AG08396 (cell line): Measurements from ENCODE around the gene PFN1.
A peak's percentile ranks its signal among the peaks of the same experiment; 100 is the strongest.
"Not testable (repeated sequence)": the region's sequence is repeated elsewhere in the genome, so short reads cannot be mapped to it uniquely, and the experiment has no call there.

ENCODE experiments used
- DNase-seq: peaks from one replicate; pipeline ENCODE4 v3.0.0; 2012; ENCODE audit warnings: low spot score, mixed read lengths

Gene PFN1

DNA sequence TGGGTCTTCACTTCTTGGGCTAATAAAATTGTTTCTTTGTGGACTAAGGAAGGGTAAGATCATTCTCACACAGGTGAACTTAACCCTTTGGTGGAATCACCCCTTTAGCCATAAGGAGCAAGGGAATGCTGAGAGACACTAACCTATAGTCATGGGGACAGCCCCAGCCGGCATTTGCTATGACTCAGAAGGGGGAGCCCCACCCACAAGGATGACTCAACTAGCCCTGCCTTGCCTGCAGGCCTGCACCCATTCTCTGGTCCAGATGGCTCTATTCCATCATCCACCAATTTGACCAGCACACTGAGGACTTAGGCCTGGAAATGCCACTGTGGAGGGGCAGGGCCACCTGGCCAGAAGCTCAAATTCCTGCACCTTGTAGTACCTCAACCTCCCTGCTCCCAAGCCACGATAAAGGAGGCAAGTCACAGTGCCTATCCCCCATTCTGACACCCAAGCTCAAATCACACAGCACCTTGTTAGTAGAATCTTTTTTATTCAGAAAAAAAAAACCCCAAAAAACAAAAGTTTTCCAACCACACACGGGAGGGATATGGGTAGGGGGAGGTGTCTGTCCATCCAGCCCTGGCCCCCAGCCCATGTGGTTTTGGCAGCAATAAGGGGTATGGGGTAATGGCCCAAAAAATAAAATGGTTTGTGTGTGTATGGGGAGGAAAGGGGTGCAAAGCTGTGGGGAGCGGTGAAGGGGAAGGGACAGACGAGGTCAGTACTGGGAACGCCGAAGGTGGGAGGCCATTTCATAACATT is 3.0 kb downstream of the PFN1 start:
- peak; percentile 92 for DNase-seq

DNA sequence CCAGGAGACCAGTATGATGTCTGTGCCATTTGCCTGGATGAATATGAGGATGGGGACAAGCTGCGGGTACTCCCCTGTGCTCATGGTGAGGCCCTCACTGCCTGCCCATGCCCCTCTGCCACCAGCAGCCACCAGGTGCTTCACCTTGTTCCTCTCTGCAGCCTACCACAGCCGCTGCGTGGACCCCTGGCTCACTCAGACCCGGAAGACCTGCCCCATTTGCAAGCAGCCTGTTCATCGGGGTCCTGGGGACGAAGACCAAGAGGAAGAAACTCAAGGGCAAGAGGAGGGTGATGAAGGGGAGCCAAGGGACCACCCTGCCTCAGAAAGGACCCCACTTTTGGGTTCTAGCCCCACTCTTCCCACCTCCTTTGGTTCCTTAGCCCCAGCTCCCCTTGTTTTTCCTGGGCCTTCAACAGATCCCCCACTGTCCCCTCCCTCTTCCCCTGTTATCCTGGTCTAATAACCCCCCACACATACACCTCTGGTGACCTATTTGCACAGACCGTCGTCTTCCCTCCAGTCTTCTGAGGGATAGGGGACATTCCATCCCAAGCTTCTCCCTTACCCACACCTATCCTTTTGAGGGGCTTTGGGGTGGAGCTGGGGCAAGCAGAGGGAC is 3.7 kb downstream of the PFN1 start:
- no peak for DNase-seq

DNA sequence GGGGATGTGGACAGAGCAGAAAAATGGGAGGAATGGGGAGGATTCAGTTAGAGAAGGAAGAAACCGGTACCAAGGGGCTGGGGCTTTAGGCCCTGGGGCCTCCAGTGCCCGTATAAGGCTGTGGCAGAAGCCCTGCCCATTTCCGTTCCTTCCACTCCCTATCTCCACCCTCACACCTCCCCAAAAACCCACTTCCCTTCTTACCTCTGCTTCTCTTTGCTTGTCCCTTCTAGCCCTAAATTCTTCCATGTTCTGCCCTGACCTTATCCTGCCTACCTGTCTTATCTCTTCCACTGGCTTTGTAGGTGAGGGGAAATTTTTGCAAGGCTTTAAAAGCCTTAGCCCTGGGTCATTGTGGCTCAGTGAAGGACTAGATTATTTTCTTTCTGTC is 4.2 kb downstream of the PFN1 start:
- DNase-seq: no peak

DNA sequence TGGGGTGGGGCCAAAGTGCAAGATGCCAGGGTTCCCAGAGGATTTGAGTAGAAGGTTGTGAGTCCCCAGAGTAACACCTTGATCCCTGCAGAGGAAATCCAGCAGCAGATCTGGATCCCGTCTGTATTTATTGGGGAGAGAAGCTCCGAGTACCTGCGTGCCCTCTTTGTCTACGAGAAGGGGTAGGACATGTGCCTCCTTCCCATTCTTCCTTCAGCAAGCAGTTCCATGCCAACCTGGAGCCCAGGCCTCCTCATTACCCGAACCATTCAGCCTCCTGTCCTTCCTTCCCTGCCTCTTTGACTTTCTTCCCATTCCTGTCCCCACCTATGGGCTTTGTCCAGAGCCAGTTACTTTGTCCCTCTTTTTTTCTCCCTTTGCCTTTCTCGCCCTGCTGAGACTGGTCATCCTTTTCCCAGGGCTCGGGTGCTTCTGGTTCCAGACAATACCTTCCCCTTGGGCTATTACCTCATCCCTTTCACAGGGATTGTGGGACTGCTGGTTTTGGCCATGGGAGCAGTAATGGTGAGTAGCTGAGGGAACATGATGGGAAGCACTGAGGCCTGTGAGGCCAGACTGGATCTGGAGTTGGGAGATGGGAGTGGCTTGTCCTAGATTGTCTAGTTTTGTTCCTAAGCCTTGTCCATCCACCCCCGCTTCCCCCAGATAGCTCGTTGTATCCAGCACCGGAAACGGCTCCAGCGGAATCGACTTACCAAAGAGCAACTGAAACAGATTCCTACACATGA is 5.4 kb downstream of the PFN1 start:
- no peak for DNase-seq

DNA sequence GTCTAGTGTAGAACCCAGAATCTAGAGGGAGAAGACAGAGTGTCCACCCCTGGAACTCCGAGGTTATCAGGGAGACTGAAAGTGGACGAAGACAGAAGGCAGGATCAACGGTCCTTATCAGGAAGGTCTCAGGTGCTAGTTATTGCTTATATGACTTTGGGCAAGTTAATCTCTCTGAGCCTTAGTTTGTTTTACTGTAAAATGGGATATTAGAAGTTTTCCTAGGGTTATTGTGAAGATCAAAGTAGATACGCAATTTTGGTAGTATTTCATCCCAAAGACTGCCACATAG is 7.1 kb downstream of the PFN1 start:
- DNase-seq: no peak

DNA sequence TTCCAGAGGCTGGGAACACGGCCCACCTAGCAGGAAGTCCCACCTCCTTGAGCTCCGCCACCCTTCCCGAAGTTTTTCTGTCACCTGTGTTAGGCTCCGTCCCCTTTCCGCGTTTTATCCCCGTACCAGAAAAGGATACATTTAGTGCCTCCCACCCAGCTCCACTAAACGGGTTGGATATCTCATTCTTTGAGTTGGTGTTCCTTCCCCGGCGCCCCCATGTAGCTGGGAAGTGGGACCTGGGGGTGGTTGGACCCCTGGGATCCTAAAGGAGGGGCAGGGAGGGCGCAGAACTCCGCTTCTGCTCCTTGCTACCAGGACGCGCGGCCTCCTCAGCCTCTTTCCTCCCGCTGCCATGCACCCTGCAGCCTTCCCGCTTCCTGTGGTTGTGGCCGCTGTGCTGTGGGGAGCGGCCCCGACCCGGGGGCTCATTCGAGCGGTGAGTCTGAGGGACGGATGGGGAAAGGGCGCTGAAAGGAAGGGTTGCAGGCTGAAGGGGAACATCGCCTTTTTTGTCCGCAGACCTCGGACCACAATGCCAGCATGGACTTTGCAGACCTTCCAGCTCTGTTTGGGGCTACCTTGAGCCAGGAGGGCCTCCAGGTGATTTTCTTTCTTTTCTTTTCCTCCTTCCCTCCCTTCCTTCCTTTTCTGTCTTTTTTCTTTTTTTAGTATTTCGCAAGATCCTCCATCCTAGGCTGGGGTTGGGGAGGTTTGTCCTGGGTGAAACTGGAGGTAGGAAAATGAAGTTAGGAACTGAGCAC is 7.6 kb downstream of the PFN1 start:
- peak; percentile 77 for DNase-seq

DNA sequence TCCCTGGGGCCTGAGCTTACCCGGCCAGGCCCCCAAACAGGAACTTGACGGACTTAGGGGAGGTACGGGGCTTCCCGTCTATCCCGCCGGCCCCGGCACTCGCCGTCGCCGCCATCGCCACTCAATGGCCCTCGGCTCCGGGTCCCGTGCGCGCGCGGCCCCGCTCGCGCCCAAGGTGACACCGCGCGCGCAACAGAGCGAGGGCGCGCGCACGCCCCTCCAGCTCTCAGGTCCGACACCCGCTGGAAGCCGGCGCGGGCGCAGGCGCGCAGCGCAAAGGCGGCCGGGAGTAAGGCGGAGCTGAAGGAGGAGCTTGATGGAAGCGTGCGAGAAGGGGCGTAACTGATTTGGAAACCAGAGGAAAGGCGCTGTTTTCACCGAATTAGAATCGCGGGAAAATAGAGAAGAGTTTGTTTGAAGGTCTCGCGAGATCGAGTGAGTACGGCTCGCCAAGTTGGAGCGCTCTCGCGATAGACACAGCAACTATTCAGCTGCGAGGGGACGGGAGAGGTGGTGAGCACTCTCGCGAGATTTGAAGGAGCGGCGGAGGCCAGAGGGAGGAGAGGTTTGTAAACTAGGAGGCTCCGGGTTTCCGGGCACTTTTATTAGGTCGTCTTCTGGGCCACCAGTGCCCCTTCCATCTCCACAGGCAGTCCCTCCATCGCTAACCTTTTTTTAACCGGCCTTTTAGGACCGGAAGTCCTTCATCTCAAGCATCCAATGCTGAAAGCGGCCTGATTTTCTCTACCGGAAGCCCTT is 8.4 kb downstream of the PFN1 start, which contains the start of the genes RNF167 and SLC25A11:
RNF167 (plus strand) TSS at position 473 of the 759 bp plus-strand sequence. CDS start 642 bp downstream, outside the sequence.
SLC25A11 (minus strand) TSS at position 251 of the 759 bp plus-strand sequence; CDS start at position 115, 136 bp downstream.
- peak; percentile 98 for DNase-seq

DNA sequence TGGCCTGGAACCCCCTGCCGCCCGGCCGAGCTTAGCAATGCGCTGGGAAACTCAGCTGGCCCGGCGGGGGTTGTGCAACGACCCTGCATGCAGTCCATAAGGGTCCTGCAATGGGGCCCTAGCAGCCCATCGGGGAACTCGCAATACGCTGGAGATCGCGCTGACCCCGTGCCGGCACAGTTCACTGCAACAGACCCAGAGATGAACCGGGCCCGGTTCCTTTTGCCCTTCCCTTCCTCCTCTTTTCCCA is 8.9 kb downstream of the PFN1 start:
- no peak for DNase-seq

DNA sequence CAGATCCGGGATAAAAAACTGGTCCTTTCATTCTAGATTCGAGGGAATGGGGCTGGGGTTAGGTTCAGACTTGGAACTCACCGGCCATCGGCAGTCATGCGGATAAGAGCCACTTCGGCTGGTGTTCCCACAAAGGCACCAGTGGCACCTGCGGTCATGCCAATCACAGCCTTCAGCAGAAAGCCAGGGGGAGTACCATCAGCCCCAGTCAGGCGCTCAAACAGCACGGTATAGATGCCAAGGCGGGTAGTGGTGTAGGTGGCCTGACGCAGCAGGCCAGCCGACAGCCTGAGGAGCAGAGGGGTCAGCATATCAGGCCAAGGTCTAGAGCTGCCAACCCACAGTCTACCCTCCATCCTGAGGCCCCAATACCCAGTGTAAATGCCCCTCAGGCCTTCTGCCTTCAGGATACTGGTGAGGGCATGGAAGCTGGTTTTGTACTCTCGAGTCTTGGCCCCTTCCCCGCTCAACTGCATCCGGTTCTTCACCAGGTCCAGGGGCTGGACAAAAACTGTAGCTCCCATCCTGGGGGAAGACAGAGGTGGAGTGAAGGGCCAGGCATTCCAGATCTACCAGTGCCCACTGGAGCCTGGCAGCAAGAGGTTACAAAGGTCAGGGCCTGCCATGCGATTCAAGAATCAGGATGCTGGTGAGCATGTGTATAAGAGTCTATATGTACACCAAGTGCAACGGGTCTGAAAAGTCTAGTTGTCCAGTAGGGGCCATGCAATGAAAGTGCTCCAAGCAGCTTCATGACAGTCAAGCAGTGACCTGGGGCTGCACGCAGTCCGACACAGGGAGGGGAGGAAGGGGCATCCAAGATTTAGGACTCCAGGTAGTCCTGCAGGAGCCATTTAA is 9.4 kb downstream of the PFN1 start:
- DNase-seq: no peak

DNA sequence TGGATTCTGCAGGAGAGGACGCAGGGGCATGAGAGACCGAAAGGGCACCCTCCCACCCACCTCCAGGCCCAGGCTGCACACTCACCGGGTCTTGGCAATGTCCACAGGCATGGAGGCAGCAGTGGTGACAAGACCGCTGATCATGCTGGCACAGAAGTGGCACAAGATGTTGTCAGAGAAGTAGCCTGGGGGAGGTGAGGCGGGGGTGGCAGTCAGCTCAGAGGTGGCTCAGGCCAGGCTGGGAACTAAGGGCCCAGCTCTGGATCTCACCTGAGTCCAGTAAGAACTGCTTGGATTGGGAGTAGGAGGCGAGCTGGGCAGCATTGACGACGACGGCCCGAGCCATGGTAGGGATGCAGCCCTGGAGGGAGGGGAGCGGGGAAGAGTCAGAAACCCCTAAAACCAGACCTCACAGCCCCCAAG is 10.2 kb downstream of the PFN1 start:
- no peak for DNase-seq

DNA sequence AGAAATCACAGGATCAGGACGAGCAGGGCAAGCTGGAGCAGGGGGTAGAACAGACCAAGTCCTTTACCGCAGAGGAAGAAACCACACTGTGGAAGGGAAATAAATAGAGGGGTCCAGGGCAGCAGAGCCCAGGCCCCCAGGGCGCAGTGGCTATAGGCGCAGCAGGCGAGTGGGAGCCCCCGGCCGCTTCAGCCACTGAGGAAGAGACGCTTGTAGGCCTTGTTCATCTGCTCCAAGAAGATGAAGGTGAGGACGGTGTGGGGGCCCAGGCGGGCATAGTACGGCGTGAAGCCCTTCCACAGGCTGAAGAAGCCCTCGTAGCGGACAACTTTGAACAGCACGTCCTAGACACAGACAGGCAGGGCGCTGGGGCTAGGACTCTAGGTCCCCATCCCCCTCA is 10.8 kb downstream of the PFN1 start:
- no peak for DNase-seq

DNA sequence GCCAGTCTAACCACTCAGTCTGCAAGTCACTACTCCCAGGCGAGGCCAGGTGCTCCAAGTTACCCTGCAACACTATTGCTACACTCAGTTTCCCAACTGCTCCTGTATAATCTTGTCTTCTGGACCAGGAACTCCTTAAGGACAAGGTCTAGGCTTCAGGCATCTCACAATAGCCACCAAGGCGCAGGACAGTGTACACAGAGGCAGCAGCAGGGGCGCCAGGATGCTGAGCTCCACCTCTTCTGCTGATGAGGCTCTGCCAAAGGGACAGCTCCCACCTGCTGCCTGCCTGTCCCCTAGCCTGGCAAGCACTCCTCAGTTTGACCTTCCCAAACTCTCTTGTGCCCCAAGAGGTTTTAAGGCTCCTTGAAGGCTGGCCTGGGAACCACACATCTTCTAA is 11.9 kb downstream of the PFN1 start:
- no peak for DNase-seq

DNA sequence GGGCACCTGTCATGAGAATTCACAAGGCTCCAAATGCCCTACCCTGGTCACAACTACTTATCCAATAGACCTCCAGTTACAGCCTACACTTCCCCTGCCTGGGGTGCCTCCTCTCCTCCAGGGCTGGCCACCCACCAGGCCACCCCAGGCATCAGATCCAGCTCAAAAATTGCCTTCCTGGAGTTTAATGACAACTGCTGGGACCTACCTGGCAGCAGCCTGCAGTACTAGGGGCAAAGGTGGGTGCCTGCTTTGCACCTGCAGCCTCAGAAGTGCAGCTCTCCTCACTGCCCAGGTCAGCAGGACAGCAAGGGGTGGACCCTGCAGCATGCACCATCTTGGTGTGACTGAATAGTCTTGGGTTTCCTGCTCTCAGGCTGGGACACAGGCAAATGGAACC is 12.7 kb downstream of the PFN1 start:
- DNase-seq: no peak

DNA sequence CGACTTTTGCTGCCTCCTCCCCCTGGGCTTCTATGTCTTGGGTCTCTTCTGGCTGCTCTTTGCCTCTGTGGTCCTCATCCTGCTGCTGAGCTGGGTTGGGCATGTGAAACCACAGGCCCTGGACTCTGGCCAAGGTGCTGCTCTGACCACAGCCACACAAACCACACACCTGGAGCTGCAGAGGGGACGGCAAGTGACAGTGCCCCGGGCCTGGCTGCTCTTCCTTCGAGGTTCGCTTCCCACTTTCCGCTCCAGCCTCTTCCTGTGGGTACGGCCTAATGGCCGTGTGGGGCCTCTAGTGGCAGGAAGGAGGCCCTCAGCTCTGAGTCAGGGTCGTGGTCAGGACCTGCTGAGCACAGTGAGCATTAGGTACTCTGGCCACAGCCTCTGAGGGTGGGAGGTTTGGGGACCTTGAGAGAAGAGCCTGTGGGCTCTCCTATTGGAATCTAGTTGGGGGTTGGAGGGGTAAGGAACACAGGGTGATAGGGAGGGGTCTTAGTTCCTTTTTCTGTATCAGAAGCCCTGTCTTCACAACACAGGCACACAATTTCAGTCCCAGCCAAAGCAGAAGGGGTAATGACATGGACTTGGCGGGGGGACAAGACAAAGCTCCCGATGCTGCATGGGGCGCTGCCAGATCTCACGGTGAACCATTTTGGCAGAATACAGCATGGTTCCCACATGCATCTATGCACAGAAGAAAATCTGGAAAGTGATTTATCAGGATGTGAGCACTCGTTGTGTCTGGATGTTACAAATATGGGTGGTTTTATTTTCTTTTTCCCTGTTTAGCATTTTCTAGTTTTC is 14.0 kb downstream of the PFN1 start:
- peak; percentile 70 for DNase-seq

DNA sequence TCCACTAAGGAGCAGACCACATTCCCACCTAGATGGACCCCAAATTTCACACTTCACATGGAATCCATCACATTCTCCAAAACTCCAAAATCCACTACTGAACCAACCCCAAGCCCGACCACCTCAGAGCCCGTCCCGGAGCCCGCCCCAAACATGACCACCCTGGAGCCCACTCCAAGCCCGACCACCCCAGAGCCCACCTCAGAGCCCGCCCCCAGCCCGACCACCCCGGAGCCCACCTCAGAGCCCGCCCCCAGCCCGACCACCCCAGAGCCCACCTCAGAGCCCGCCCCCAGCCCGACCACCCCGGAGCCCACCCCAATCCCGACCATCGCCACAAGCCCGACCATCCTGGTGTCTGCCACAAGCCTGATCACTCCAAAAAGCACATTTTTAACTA is 14.7 kb downstream of the PFN1 start:
- no peak for DNase-seq

DNA sequence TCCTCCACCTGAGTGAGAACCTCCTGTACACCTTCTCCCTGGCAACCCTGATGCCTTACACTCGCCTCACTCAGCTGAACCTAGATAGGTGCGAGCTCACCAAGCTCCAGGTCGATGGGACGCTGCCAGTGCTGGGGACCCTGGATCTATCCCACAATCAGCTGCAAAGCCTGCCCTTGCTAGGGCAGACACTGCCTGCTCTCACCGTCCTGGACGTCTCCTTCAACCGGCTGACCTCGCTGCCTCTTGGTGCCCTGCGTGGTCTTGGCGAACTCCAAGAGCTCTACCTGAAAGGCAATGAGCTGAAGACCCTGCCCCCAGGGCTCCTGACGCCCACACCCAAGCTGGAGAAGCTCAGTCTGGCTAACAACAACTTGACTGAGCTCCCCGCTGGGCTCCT is 15.6 kb downstream of the PFN1 start:
- DNase-seq: no peak

DNA sequence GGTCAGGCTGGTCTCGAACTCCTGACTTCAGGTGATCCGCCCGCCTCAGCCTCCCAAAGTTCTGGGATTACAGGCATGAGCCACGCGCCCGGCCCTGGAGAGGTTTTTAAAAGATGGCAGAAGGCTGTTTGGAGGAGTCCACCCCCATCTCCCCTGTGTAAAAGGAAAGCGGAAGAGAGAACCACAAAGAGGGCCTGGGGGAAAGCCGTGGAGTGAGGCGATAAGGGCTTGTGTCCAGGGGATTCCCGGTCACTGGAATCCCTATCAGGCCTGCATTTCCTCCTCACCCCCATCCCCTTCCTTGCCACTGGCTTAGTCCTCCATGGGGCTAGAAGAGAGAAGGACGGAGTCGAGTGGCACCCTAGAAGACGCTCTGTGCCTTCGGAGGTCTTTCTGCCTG is 16.4 kb downstream of the PFN1 start, which contains the start of gene GP1BA:
GP1BA (plus strand) TSS at position 315 of the 400 bp plus-strand sequence. CDS start 328 bp downstream, outside the sequence.
- no peak for DNase-seq

DNA sequence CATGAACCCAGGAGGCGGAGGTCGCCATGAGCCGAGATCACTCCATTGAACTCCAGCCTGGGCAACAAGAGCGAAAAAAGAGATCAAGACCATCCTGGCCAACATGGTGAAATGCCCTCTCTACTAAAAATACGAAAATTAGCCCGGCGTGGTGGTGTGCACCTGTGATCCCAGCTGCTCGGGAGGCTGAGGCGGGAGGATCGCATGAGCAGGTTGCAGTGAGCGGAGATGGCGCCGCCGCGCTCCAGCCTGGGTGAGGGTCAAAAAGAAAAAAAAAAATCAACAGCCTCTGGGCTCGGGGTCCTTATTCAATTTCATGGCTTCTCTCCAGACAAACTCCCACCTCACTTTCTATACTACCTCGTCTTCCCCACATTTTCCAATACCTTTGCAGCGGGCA is 19.4 kb downstream of the PFN1 start:
- DNase-seq: no peak

DNA sequence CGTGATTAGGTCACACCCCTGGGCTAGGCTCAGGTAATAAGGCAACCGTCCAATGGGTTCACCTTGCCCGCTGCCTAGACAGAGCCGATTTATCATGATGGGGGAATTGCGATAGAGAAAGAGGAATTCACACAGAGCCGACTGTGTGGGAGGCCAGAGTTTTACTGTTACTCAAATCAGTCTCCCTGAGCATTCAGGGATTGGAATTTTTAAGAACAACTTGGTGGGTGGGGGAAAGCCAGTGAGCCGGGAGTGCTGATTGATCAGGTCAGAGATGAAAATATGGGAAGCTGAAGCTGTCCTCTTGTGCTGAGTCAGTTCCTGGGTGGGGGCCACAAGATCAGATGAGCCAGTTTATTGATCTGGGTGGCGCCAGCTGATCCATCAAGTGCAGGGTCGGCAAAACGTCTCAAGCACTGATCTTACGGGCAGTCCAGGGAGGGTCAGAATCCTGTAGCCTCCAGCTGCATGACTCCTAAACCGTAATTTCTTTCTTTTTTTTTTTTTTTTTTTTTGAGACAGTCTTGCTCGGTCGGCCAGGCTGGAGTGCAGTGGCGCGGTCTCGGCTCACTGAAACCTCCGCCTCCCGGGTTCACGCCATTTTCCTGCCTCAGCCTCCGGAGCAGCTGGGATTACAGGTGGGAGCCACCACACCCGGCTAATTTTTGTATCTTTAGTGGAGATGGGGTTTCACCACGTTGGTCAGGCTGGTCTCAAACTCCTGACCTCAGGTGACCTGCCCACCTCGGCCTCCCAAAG is 21.6 kb downstream of the PFN1 start:
- not testable (repeated sequence) for DNase-seq
